Body of pancreas (tissue), 4 donors: ENCODE measurements around the gene GMFB. TPM values are rescaled to one million over a fixed set of nuclear protein-coding genes. Genes with fewer than 3 reads are reported as not detected.
"Not testable (repeated sequence)": the region's sequence is repeated elsewhere in the genome, so short reads cannot be mapped to it uniquely, and the experiment has no call there.

ENCODE experiments used
- ATAC-seq: fragments of 150-250 bp; one replicate; pipeline ENCODE4 v1.9.1; 2016
- DNase-seq, 4 donors: peaks; one replicate each; pipeline ENCODE4 v3.0.0-alpha.2; 2019
- H3K27ac ChIP-seq, 4 donors: fragments of 200-600 bp; sonication (generic); 1 replicate in 3 of 4; 2 replicates in 1 of 4; pipeline versions ENCODE4 v1.5.1 to v1.6.1; 2016 to 2019; ENCODE audit warnings: mild to moderate bottlenecking in 1 of 4, mixed read lengths in 1 of 4, moderate library complexity in 1 of 4
- H3K27me3 ChIP-seq, 2 donors: fragments of 200-600 bp; sonication (generic); one replicate each; pipeline ENCODE4 v1.6.0; 2016; ENCODE audit warnings: mild to moderate bottlenecking in 1 of 2
- H3K36me3 ChIP-seq, 2 donors: fragments of 200-600 bp; sonication (generic); replicated peaks in 1 of 2; 2 replicates each; pipeline ENCODE4 v1.5.1; 2016; ENCODE audit warnings: low read depth in 2 of 2; ENCODE audit not compliant: insufficient read depth in 1 of 2
- H3K4me1 ChIP-seq: fragments of 200-600 bp; sonication (generic); one replicate; pipeline ENCODE4 v1.6.0; 2016
- H3K4me3 ChIP-seq, 2 donors: fragments of 200-600 bp; sonication (generic); 1 replicate in 1 of 2; 2 replicates in 1 of 2; pipeline ENCODE4 v1.5.1; 2016 to 2019
- H3K9me3 ChIP-seq, 3 donors: fragments of 200-600 bp; sonication (generic); 1 replicate in 2 of 3; 2 replicates in 1 of 3; pipeline ENCODE4 v1.5.1; 2016
- CTCF ChIP-seq, 7 experiments: fragments of 450-650 bp in 4 of 7; fragments of 200-600 bp in 3 of 7; sonication (generic) in 3 of 7; IDR thresholded peaks; one replicate each; pipeline ENCODE4 v1.5.1; 2016 to 2019; ENCODE audit warnings: antibody characterized with exemption in 7 of 7
- POLR2A ChIP-seq, 3 donors: fragments of 450-650 bp; IDR thresholded peaks; one replicate each; pipeline ENCODE4 v1.6.1; 2016; ENCODE audit warnings: antibody characterized with exemption in 3 of 3, mild to moderate bottlenecking in 2 of 3
- WGBS, 2 donors: methylation state at CpG; one replicate each; pipeline ENCODE4 v1.1.5; 2017; 5-methylcytosine and 5-hydroxymethylcytosine counted together
- intact Hi-C: fragments of 100-400 bp; cut with DNase I; formaldehyde crosslinking; loops from one replicate; pipeline ENCODE4 v1.15.1; 2023
- total RNA-seq, 2 donors: library from RNA; depleted of rRNA; stranded (reverse); fragments of >200 nt; gene quantifications; one replicate each; pipeline ENCODE4 v1.1.0, GENCODE V29; 2016

Gene GMFB
- total RNA-seq, 2 donors from 2014 or later, result 24.7 to 26.5 TPM

GRCh38 chr14:54446161-54446693 is 42.6 kb downstream of the GMFB start:
- Histone ChIP-seq H3K4me3 (no peak overlapping the region), H3K27ac (no peak overlapping the region), H3K36me3 (no peaks in the 10 kb centered on the region), H3K27me3 (peaks cover 0 to 4% of the 10 kb centered on the region in 2 donors), H3K4me1 (peaks cover 4% of the 10 kb centered on the region), H3K9me3 (no peaks in the 10 kb centered on the region)
- TF ChIP-seq POLR2A (IDR thresholded peaks at IDR 0.05) (no peak), CTCF (IDR thresholded peaks at IDR 0.05) (no peak)
- no peak for DNase-seq
- 18 to 24% methylated on average over 5 of the region's 5 CpGs for WGBS, 2 donors
- ATAC-seq, result no peak
- intact Hi-C loops, result no loop called here

DNA sequence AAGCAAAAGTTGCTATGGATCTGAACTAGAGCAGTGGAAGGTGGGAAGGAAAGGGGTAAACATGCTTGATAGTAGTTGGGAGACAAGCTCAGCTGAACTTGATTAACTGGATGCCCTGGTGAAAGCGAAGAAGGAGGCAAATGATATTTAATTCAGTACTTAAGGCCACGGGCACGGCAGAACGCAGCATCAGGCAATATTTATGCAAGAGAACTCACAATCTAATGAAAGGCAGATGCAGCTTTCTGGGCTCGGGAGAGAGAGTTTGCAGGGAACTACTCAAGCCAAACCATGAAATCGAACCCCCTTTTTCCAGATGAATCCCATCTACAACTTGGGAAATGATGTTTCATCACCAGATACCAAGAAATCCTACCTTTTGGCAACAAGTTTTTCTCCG is 44.1 kb downstream of the GMFB start:
- Histone ChIP-seq H3K36me3 (no peaks in the 10 kb centered on the region), H3K4me1 (peaks cover 12% of the 10 kb centered on the region), H3K4me3 (no peak overlapping the region), H3K9me3 (no peaks in the 10 kb centered on the region), H3K27ac (no peak overlapping the region), H3K27me3 (no peaks in the 10 kb centered on the region)
- no peak for ATAC-seq
- intact Hi-C loops, result no loop called here
- 75 to 79% methylated on average over 7 of the region's 7 CpGs for WGBS, 2 donors
- no peak for DNase-seq
- no peak for TF ChIP-seq POLR2A (IDR thresholded peaks at IDR 0.05)
- TF ChIP-seq CTCF (IDR thresholded peaks at IDR 0.05), result no peak

DNA sequence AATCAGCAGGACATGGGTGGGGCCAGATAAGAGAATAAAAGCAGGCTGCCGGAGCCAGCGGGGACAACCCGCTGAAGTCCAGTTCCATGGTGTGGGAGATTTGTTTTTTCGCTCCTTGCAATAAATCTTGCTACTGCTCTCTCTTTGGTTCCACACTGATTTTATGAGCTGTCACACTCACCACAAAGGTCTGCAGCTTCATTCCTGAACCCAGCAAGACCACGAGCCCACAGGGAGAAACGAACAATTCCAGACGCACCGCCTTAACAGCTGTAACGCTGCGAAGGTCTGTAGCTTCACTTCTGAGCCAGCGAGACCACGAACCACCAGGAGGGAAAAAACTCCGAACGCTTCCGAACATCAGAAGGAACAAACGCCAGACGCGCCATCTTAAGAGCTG is 44.8 kb downstream of the GMFB start:
- no peak for DNase-seq
- Histone ChIP-seq H3K4me3 (no peak overlapping the region), H3K27ac (no peak overlapping the region), H3K9me3 (no peaks in the 10 kb centered on the region), H3K4me1 (peaks cover 13% of the 10 kb centered on the region), H3K27me3 (no peaks in the 10 kb centered on the region), H3K36me3 (no peaks in the 10 kb centered on the region)
- WGBS, 2 donors, result 87 to 90% methylated on average over 18 of the region's 18 CpGs
- no peak for ATAC-seq
- no peak for TF ChIP-seq CTCF (IDR thresholded peaks at IDR 0.05)
- no peak for TF ChIP-seq POLR2A (IDR thresholded peaks at IDR 0.05)
- intact Hi-C loops, result no loop called here

DNA sequence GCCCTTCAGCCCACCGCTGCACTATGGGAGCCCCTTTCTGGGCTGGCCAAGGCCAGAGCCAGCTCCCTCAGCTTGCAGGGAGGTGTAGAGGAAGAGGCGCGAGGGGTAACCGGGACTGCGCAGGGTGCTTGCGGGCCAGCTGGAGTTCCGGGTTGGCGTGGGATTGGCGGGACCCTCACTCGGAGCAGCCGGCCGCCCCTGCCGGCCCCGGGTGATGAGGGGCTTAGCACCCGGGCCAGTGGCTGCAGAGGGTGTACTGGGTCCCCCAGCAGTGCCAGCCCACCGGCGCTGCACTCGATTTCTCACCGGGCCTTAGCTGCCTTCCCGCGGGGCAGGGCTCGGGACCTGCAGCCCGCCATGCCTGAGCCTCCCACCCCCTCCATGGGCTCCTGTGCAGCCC is 45.8 kb downstream of the GMFB start:
- H3K4me3 ChIP-seq, H3K27me3 ChIP-seq, H3K9me3 ChIP-seq, intact Hi-C loops, H3K27ac ChIP-seq, H3K36me3 ChIP-seq, ATAC-seq, DNase-seq: not testable (repeated sequence)
- H3K4me1 ChIP-seq, result peaks cover 13% of the 10 kb centered on the region
- WGBS, 2 donors, result 97 to 100% methylated on average over 3 to 11 of the region's 23 CpGs

DNA sequence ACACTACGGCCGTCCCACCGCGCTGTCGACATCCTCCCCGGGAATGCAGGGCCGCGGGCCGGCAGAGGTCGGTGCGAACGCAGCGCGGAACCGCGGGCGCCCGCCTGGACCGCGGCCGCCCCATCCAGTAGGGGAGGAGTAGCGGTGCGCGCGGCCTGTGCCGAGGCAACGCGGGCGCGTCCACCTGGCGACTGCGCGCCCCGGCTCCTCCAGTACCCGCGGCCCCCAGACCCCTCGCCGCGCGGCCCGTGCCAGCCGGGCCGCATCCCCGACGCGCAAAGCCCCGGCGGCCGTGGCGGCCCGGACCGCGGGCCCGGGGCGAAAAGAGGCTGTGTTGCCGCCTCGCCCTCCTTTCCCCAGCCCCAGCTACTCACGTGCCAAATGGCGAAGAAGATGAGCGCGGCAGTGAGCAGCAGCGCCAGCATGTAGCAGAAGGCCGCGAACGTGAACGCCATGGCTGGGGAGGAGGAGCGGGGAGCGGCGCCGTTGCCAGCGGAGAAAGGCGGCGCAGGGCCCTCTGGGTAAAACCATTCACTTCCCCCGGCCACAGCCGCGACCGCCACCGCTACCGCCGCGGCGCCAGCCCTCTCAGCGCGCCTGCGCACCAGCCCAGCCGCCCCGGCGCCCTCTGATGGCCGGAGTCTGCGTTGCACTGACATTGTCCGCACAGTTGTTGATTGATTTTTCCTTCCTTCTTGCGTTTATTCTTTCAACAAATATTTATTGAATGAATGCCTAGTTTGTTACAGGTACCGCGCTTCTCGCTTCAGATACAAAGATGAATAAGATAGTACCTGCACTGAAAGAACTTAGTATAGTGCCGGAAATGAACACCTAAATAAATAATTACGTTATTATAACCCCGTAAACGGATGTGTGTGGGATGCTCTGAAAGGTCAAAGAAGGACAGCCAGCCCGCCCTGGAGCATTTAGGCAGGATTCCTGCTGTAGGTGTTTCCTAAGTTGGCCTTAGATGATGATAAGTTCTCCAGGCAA is 47.6 kb downstream of the GMFB start, which contains the start of gene CNIH1:
Gene CNIH1 (minus strand): TSS at position 502 of the 996 bp plus-strand sequence. CDS start 47 bp downstream, at position 455.
- ATAC-seq (peak; percentile 99), DNase-seq (peak; percentile 91 to 93 (median 92))

More for the DNA sequence above, 47.6 kb downstream of the GMFB start, which contains the start of gene CNIH1:
- Histone ChIP-seq H3K9me3 (no peaks in the 10 kb centered on the region), H3K4me1 (peaks cover 13% of the 10 kb centered on the region), H3K27ac (peak within 1 kb of the TSS; percentile 85 to 95 (median 91)), H3K27me3 (no peaks in the 10 kb centered on the region), H3K4me3 (peak within 1 kb of the TSS; percentile 9 to 32), H3K36me3 (no peaks in the 10 kb centered on the region)
- intact Hi-C loops, result no loop called here
- TF ChIP-seq POLR2A (IDR thresholded peaks at IDR 0.05) (peak; percentile 44 to 69 (median 63)), CTCF (IDR thresholded peaks at IDR 0.05) (peak; percentile 90 to 99 (median 96))
- 0% methylated on average over 35 to 94 of the region's 100 CpGs for WGBS, 2 donors
